GM15510 (cell line): ENCODE measurements around the gene CDC6.

Source experiments
- POLR2A ChIP-seq: IDR thresholded peaks from 3 replicates; pipeline ENCODE4 v1.6.1; 2011; ENCODE audit warnings: borderline replicate concordance; ENCODE audit not compliant: insufficient read length; ENCODE audit errors: extremely low read depth

CDC6 gene

GRCh38 chr17:40268141-40268712 is 19.5 kb upstream of the CDC6 start:
- no peak for TF ChIP-seq POLR2A

DNA sequence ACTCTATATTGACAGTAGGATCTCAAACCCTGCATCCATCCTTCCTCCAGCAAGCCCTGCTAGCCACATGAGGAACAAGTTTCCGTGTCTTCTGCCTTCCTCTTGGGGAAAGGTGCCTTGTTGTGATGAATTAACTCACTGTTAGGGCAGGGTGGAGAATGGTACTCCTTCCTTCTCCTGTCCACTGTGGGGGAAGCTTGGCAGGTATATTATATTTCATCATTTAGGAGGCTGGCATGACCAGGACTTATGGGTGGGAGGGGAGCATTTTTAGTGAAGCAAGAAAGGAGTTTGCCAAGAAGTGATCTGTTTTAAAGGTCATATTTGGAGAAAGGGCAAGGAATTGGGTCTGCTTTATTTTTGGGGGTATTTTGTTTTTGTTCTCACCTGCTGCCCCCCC is 9.3 kb upstream of the CDC6 start:
- TF ChIP-seq POLR2A: no peak

GRCh38 chr17:40279402-40279801 is 8.3 kb upstream of the CDC6 start:
- no peak for TF ChIP-seq POLR2A

DNA sequence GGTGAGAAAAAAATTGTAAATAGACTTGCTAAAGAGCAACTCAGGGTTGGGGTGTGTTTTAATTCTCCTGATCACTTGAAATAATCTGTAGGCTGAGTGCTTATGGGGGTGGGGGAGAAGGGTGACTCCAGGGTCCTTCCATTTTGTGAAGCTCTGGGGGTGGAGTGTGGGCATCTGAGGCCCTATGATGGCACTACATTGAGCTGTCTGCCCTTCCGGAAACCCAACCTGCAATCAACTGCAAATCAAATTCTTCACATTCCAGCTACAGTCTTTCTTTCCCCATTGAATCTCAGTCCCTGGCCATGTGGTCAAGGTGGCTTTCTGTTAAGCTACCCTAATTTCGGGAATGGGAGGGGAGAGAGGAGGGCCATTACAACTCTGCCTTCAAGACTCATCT is 6.0 kb upstream of the CDC6 start:
- no peak for TF ChIP-seq POLR2A

GRCh38 chr17:40283662-40284061 is 4.0 kb upstream of the CDC6 start:
- no peak for TF ChIP-seq POLR2A

DNA sequence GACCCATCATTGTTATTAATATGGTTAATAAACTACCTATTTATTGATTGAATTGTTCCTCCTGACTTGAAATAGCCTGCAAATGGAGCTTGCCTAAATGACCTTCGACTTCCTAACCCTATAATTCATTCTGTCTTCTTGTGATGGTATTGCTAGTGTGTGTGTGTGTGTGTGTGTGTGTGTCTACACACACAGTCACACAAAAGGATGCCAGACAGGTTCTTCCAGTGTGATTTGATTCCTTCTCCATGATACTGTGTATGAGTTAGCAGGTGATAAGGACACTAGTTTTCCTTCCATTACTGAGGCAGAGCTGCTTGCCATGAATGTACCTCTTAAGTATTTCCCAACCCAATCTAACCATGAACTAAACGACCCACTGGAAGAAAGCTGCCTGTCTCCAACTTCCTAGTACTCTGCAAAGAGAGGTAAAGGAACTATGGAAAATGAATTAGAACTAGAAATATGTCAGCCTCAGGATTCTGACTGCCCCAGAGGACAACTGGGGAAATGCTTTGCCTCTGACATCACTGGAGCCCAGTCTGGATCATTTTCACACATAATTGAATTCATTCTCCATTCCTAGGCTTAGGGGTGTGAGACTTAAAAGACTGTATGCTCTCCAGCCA is 3.5 kb upstream of the CDC6 start:
- TF ChIP-seq POLR2A: no peak

- TF ChIP-seq POLR2A: no peak
Measured at GRCh38 chr17:40286473-40286872, 1.2 kb upstream of the CDC6 start.

DNA sequence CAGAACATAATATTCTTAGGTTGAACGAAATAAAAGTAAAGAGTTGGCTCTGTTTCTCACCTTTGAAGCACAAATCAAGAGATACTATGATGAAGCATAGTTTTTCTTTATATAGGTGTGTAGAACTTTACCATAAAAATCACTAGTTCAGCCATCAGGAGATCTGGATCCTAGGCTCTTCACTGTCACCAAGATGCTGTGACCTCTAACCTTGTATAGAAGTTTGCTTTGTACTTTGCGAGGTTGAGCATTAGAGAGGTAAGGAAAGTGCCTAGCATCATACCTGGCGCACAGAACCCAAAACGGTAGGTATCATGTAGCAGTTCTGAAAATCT is 553 bp upstream of the CDC6 start:
- TF ChIP-seq POLR2A: no peak

DNA sequence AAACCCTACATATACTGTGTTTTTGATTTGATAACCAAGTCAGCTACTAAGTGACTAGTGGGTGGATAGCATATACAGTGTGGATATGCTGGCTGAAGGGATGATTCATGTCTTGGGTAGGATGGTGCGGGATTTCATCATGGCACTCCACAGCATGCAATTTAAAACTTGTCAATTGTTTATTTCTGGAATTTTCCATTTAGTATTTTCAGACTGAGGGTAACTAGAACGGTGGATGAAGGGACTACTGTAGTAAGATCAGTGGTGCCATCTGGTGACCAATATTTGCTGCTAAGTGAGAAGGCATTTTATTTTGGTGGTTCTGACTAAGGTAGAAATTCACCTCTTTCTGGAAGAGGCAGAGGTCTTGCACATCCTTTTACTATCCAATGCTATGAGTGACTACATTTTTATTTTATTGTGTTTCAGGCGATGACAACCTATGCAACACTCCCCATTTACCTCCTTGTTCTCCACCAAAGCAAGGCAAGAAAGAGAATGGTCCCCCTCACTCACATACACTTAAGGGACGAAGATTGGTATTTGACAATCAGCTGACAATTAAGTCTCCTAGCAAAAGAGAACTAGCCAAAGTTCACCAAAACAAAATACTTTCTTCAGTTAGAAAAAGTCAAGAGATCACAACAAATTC is 3.1 kb downstream of the CDC6 start:
- TF ChIP-seq POLR2A: no peak

- no peak for TF ChIP-seq POLR2A
Measured at GRCh38 chr17:40291281-40291664, 3.6 kb downstream of the CDC6 start.

GRCh38 chr17:40293363-40293762 is 5.7 kb downstream of the CDC6 start:
- no peak for TF ChIP-seq POLR2A

GRCh38 chr17:40295488-40296436 is 8.1 kb downstream of the CDC6 start:
- no peak for TF ChIP-seq POLR2A

DNA sequence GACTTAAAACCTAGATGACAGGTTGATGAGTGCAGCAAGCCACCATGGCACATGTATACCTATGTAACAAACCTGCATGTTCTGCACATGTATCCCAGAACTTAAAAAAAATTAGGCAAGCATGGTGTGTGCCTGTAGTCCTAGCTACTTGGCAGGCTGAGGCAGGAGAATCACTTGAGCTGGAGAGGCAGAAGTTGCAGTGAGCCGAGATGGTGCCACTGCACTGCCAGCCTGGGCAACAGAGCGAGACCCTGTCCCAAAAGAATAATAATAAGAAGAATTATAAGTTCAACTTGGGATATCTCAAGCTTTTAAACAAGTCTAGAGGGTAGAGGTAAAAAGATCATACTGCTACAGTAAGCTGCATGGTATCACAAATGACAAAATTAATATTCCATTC is 9.8 kb downstream of the CDC6 start:
- TF ChIP-seq POLR2A: no peak

GRCh38 chr17:40298726-40299125 is 11.0 kb downstream of the CDC6 start:
- no peak for TF ChIP-seq POLR2A

DNA sequence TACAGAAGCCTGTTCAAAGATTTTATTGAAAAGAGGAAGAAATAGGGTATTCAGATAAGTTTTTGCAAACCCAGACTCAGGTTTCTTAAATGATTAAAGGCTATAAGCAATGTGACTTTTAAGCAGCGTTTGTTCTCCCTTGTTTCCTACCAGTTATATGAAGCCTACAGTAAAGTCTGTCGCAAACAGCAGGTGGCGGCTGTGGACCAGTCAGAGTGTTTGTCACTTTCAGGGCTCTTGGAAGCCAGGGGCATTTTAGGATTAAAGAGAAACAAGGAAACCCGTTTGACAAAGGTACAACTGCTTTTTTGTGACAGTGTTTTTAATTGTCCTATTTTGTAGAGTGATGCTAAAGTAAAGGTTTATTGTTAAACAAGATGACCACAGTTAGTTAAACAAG is 13.6 kb downstream of the CDC6 start:
- TF ChIP-seq POLR2A: no peak
